ENCODE data around the gene OR4D9. TPM values are rescaled to one million over a fixed set of nuclear protein-coding genes. Genes with fewer than 3 reads are reported as not detected.

Gene OR4D9
- total RNA-seq, 2 experiments from 2014 or later: not detected

DNA sequence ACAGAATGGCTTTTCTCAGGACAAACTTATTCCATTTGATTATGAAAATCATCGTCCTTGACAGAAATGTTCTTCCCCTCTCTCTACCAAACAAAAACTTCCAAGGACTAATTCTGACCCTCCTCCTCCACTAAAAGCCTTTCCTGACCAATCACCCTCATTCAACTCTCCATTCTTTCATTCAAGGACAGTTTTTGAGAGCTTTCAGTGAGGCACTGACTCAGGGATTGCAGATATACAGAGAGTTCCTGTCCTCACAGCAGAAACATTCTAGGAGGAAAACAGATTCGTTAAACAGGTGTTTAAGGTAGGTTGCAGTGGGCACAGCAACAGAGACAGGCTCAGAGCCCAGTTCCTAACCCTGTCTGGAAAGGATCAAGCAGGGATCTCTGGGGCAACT is 41.5 kb downstream of the OR4D9 start:
- Mint-ChIP-seq H3K27ac (no peak overlapping the region), H3K4me1 (ENCODE audit: low read depth) (peaks cover 44% of the 10 kb centered on the region), H3K9me3 (no peaks in the 10 kb centered on the region), H3K4me3 (no peak overlapping the region), H3K36me3 (ENCODE audit: low read depth) (peaks cover 10% of the 10 kb centered on the region), H3K27me3 (ENCODE audit: low read depth) (peaks cover 5% of the 10 kb centered on the region)
- no peak for DNase-seq
- CTCF ChIA-PET: no interaction called here
- intact Hi-C loops (cut with micrococcal nuclease): loop anchor here (5.0 to 10.0 kb wide), 2 partner anchors 199 to 1898 kb away; partner anchors contain the start of gene CLP1

DNA sequence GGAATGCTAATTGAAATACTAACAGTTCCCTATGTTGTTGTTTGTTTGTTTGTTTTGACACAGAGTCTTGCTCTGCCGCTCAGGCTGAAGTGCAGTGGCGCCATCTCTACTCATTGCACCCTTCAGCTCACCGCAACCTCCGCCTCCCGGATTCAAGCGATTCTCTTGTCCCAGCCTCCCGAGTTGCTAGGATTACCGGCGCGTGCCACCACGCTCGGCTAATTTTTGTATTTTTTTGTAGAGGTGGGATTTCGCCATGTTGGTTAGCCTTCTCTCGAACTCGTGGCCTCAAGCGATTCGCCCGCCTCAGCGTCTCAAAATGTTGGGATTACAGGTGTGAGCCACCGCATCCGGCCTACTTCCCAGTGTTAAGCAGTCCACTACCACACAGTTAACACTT is 42.0 kb downstream of the OR4D9 start:
- CTCF ChIA-PET: no interaction called here
- Mint-ChIP-seq H3K4me1 (ENCODE audit: low read depth) (peaks cover 43% of the 10 kb centered on the region), H3K27me3 (ENCODE audit: low read depth) (peaks cover 5% of the 10 kb centered on the region), H3K4me3 (no peak overlapping the region), H3K36me3 (ENCODE audit: low read depth) (peaks cover 10% of the 10 kb centered on the region), H3K9me3 (no peaks in the 10 kb centered on the region), H3K27ac (no peak overlapping the region)
- intact Hi-C loops (cut with micrococcal nuclease): loop anchor here (5.0 to 10.0 kb wide), 2 partner anchors 199 to 1899 kb away; partner anchors contain the start of gene CLP1
- DNase-seq: no peak

DNA sequence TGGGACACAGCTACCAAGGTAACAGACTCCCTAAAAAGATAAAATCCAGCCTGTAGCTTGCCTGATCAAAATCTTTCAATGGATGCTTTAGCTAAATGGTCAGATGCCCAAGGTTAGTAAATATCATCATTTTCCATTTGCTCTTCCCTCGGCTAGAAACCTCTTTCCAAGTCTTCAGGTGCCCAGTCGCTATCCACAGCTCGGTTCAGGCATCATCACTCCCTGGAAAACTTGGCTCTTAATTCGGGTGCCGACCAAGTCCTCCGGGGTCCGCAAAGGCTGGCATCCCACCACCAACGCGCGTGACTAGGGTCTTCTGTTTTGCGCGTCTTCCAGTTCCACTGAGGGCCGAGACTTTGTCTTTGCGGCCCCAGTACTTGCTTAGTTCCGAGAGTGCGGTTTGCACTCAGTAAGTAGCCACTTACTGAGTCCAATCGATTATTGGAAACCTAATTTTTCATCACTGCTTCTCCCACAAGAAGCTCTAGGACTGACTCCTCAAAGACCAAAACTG is 44.3 kb downstream of the OR4D9 start:
- H3K4me1 Mint-ChIP-seq (ENCODE audit: low read depth): peaks cover 46% of the 10 kb centered on the region
- intact Hi-C loops (cut with micrococcal nuclease): loop anchor here (1.0 to 10.0 kb wide), 4 partner anchors 448 to 1901 kb away; partner anchors contain the start of genes CLP1 and FAM111B
- no peaks in the 10 kb centered on the region for H3K9me3 Mint-ChIP-seq
- H3K36me3 Mint-ChIP-seq (ENCODE audit: low read depth): peaks cover 11% of the 10 kb centered on the region
- peaks cover 9% of the 10 kb centered on the region for H3K27me3 Mint-ChIP-seq (ENCODE audit: low read depth)
- no peak for DNase-seq
- H3K27ac Mint-ChIP-seq: peak overlapping the region; percentile 76
- CTCF ChIA-PET: no interaction called here
- peak overlapping the region; percentile 77 for H3K4me3 Mint-ChIP-seq

GRCh38 chr11:59556115-59556916 is 45.0 kb downstream of the OR4D9 start:
- CTCF ChIA-PET: interaction anchor here (1.7 kb wide), 1 partner anchor 12 kb away, joined by 4 read pairs; no protein-coding TSS in a partner anchor
- H3K27ac Mint-ChIP-seq: peak overlapping the region; percentile 76
- peaks cover 46% of the 10 kb centered on the region for H3K4me1 Mint-ChIP-seq (ENCODE audit: low read depth)

GRCh38 chr11:59556917-59557348 is 45.6 kb downstream of the OR4D9 start:
- H3K4me1 Mint-ChIP-seq (ENCODE audit: low read depth): peaks cover 45% of the 10 kb centered on the region
- peak; percentile 38 for DNase-seq
- CTCF ChIA-PET: interaction anchor here (1.7 kb wide), 1 partner anchor 11 kb away, joined by 4 read pairs; no protein-coding TSS in a partner anchor

More at GRCh38 chr11:59556115-59556916, 45.0 kb downstream of the OR4D9 start:
- Mint-ChIP-seq H3K36me3 (ENCODE audit: low read depth) (peaks cover 4% of the 10 kb centered on the region), H3K4me3 (peak overlapping the region; percentile 77), H3K9me3 (no peaks in the 10 kb centered on the region), H3K27me3 (ENCODE audit: low read depth) (peaks cover 4% of the 10 kb centered on the region)
- DNase-seq: peak; percentile 89
- intact Hi-C loops (cut with micrococcal nuclease): loop anchor here (1.0 to 10.0 kb wide), 4 partner anchors 449 to 1902 kb away; partner anchors contain the start of genes CLP1 and FAM111B

DNA sequence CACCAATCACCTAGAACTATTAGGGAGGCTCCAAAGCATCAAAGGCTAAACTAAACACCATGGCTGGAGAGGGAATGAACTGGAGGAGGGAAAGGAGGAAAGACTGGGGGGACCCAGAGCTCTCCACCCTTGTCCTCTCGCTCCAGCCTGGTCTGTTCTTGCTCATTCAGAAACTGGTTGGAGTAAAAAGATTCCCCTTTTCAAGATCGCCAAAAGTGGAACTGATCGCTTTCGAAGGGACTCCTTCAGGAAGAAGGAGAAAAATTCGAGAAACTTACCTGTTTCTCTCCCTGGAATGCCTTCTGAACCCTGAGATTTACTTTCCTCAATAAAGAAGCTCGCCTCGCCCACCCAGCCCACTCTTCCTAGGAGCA is 46.9 kb downstream of the OR4D9 start:
- no peak overlapping the region for H3K27ac Mint-ChIP-seq
- CTCF ChIA-PET: interaction anchor here (0.8 to 1.7 kb wide), 4 partner anchors 8 to 196 kb away, joined by 3 to 5 read pairs (median 4); no protein-coding TSS in a partner anchor
- peaks cover 51% of the 10 kb centered on the region for H3K4me1 Mint-ChIP-seq (ENCODE audit: low read depth)
- intact Hi-C loops (cut with micrococcal nuclease): loop anchor here (5.0 to 10.0 kb wide), 2 partner anchors 451 to 1903 kb away; partner anchors contain the start of genes CLP1 and FAM111B
- H3K36me3 Mint-ChIP-seq (ENCODE audit: low read depth): peaks cover 4% of the 10 kb centered on the region
- no peak for DNase-seq
- no peaks in the 10 kb centered on the region for H3K9me3 Mint-ChIP-seq
- H3K27me3 Mint-ChIP-seq (ENCODE audit: low read depth): peaks cover 4% of the 10 kb centered on the region
- peak overlapping the region; percentile 77 for H3K4me3 Mint-ChIP-seq

More at GRCh38 chr11:59556917-59557348, 45.6 kb downstream of the OR4D9 start:
- intact Hi-C loops (cut with micrococcal nuclease): loop anchor here (1.0 to 10.0 kb wide), 5 partner anchors 9 to 1902 kb away; partner anchors contain the start of genes CLP1 and FAM111B
- Mint-ChIP-seq H3K9me3 (no peaks in the 10 kb centered on the region), H3K27ac (peak overlapping the region; percentile 76), H3K36me3 (ENCODE audit: low read depth) (peaks cover 4% of the 10 kb centered on the region), H3K4me3 (peak overlapping the region; percentile 77), H3K27me3 (ENCODE audit: low read depth) (peaks cover 4% of the 10 kb centered on the region)

- H3K4me3 Mint-ChIP-seq: peak overlapping the region; percentile 93
- peaks cover 4% of the 10 kb centered on the region for H3K27me3 Mint-ChIP-seq (ENCODE audit: low read depth)
- H3K9me3 Mint-ChIP-seq: no peaks in the 10 kb centered on the region
- peaks cover 51% of the 10 kb centered on the region for H3K4me1 Mint-ChIP-seq (ENCODE audit: low read depth)
- CTCF ChIA-PET: interaction anchor here (1.0 to 1.3 kb wide), 3 partner anchors 10 to 56 kb away, joined by 3 to 5 read pairs (median 4); no protein-coding TSS in a partner anchor
- intact Hi-C loops (cut with micrococcal nuclease): loop anchor here (1.0 to 10.0 kb wide), 5 partner anchors 10 to 1905 kb away; partner anchors contain the start of genes CLP1, FAM111B and PATL1
- DNase-seq: no peak
- H3K36me3 Mint-ChIP-seq (ENCODE audit: low read depth): peaks cover 4% of the 10 kb centered on the region
- H3K27ac Mint-ChIP-seq: peak overlapping the region; percentile 97
Measured at GRCh38 chr11:59559886-59560285, 48.5 kb downstream of the OR4D9 start.

- peaks cover 4% of the 10 kb centered on the region for H3K36me3 Mint-ChIP-seq (ENCODE audit: low read depth)
- H3K4me1 Mint-ChIP-seq (ENCODE audit: low read depth): peaks cover 51% of the 10 kb centered on the region
- peak overlapping the region; percentile 93 for H3K4me3 Mint-ChIP-seq
- no peaks in the 10 kb centered on the region for H3K9me3 Mint-ChIP-seq
- peak overlapping the region; percentile 97 for H3K27ac Mint-ChIP-seq
- H3K27me3 Mint-ChIP-seq (ENCODE audit: low read depth): peaks cover 4% of the 10 kb centered on the region
- intact Hi-C loops (cut with micrococcal nuclease): loop anchor here (1.0 kb wide), 3 partner anchors 10 to 109 kb away; partner anchors contain the start of gene PATL1
- CTCF ChIA-PET: interaction anchor here (1.0 to 1.3 kb wide), 3 partner anchors 10 to 56 kb away, joined by 3 to 5 read pairs (median 4); no protein-coding TSS in a partner anchor
- DNase-seq: peak; percentile 91
Measured at GRCh38 chr11:59560290-59560701, 49.0 kb downstream of the OR4D9 start.

DNA sequence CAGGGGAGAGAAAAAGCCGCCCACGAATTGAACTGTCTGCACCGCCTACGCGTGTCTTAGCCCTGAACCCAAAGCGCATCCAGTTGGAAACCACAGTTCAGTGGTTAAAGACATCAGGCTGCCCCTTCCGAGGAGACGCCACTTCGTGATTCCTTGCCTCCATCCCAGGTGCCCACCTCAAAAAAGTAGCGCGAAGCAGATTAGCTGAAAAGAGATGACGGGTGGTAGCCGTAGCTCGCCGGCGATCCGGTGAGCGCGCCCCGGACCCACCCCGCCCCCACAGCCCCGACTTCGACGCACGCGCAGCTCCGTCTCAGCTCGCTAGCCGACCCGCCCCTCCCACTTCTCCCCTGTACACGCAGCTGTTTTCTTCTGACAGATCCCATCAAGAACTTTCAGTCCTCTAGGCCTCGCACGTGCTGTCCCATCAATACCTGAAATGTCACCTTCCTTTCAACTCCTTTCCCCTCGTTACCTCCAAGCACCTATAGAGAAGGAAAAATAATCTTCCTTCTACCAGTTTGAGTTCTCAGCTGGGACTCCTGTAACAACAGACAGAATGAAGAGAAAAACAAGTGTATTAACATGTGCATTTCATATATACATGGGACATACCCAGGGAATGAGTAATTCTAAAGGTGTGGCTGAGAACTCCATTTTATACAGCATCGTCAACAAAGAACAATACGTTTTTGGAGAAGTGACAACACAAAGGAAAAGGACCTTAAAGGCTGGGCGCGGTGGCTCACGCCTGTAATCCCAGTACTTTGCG is 49.5 kb downstream of the OR4D9 start:
- Mint-ChIP-seq H3K36me3 (ENCODE audit: low read depth) (peaks cover 4% of the 10 kb centered on the region), H3K27me3 (ENCODE audit: low read depth) (peaks cover 4% of the 10 kb centered on the region), H3K4me1 (ENCODE audit: low read depth) (peaks cover 47% of the 10 kb centered on the region), H3K27ac (peak overlapping the region; percentile 97), H3K4me3 (peak overlapping the region; percentile 93), H3K9me3 (no peaks in the 10 kb centered on the region)
- intact Hi-C loops (cut with micrococcal nuclease): loop anchor here (1.0 kb wide), 3 partner anchors 11 to 108 kb away; partner anchors contain the start of gene PATL1
- CTCF ChIA-PET: interaction anchor here (1.0 to 1.3 kb wide), 3 partner anchors 9 to 55 kb away, joined by 3 to 5 read pairs (median 4); no protein-coding TSS in a partner anchor
- DNase-seq: peak; percentile 90

- Mint-ChIP-seq H3K27ac (no peak overlapping the region), H3K4me3 (no peak overlapping the region)
Measured at GRCh38 chr11:59562292-59562691, 51.0 kb downstream of the OR4D9 start.

More at GRCh38 chr11:59562292-59562691, 51.0 kb downstream of the OR4D9 start:
- peaks cover 4% of the 10 kb centered on the region for H3K27me3 Mint-ChIP-seq (ENCODE audit: low read depth)
- peaks cover 4% of the 10 kb centered on the region for H3K36me3 Mint-ChIP-seq (ENCODE audit: low read depth)
- H3K9me3 Mint-ChIP-seq: no peaks in the 10 kb centered on the region
- DNase-seq: no peak
- peaks cover 34% of the 10 kb centered on the region for H3K4me1 Mint-ChIP-seq (ENCODE audit: low read depth)
- intact Hi-C loops (cut with micrococcal nuclease): no loop called here
- CTCF ChIA-PET: interaction anchor here (1.0 kb wide), 1 partner anchor 193 kb away, joined by 3 read pairs; no protein-coding TSS in a partner anchor
